NCI-H1092 (cell line): Measurements from ENCODE around the gene CDH23.
"Not testable (repeated sequence)": the region's sequence is repeated elsewhere in the genome, so short reads cannot be mapped to it uniquely, and the experiment has no call there.

Experiments used
- DNase-seq: peaks from one replicate; lab custom pipeline; 2025; lab: John Stamatoyannopoulos, UW

Gene CDH23

DNA sequence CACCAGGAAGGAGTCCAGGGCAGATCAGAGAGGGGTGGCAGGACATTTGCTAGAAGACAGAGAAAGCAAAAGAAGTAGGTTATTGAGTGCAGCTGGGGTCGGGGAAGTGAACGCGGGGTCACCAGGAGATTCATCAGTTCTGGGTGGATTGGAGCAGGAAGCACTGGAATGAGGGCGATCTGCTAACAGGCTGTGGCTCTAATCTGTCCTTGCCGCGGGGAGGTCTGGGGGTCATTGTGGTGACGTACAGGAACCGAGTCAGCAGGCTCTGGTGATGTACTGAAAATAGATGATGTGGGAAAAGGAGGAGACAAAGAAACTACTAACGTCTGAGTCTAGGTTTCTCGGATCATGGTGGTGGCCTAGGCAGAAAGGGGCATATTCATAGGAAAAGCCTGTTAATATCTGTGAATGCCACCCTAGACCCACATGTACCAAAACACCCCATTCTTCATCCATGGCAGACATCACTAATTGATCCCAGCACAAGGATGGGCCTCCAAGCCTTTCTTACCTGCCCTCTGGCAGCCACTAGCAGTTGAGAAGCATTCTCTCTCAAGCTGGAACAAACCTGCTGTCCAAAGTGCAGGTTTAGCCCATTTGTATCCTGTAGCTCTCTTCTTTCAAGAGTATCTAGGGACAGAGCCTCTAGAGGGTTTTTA, 188.3 kb downstream of the CDH23 start:
- no peak for DNase-seq

DNA sequence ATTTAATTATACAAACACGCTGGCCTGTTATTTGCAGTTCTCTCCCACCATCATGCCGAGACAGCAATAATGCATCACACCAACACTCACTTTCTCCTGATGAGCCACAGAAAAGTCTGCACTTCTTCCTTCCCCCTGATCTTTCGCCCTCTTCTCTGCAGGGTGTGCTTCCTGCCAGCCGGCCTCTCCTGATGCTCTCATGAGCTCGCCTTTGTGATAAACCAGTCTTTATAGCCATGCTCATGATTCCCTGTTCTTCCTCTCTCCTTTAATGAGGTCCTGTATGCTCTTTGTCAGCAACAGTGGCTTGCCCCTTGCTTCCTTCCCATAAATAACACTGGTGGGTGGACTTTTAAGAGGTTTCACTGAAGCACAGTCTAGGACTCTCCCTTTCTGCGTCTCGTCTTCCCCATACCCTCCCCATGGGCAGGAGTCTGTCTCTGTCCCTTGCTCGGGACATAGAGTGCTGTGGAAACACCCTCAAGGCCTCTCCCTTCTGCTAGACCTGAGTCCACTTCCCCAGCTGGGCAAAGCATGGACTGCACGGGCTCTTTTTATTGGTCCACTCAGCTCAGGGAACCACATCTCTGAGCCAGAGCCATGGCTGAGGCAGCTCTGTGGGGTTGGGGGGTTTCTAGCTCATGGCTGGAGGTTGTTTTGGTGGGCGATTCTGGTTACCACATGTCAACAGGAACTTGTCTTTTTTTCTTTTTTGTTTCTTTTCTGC, 189.0 kb downstream of the CDH23 start:
- DNase-seq: no peak

DNA sequence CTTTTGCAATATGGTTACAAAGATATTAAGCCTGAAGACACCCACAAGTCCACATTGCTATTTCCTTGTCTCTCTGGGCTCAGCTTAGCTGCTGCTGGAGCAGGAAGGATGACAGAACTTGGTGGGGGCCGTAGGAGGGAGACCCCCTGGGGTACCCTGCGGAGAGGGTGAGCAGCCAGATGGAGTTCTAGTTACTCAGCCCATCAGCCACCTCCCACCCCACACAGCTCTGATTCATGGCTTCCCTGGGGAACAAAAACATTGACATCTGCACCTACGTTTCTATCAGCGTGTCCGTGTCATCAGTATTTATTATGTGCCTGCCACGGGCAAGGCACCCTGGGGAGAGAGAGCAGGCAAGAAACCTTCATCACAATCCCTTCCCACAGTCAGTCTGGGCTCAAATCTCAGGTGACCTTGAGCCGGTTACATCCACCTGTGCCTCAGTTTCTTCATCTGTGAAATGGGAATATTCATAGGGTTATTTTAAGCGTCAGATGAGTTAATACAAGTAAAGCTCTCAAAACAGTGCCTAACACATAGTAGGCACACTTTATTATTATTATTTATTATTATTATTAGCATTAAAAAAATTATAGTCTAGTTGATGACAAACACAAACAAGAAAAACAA, 191.3 kb downstream of the CDH23 start:
- DNase-seq: no peak

DNA sequence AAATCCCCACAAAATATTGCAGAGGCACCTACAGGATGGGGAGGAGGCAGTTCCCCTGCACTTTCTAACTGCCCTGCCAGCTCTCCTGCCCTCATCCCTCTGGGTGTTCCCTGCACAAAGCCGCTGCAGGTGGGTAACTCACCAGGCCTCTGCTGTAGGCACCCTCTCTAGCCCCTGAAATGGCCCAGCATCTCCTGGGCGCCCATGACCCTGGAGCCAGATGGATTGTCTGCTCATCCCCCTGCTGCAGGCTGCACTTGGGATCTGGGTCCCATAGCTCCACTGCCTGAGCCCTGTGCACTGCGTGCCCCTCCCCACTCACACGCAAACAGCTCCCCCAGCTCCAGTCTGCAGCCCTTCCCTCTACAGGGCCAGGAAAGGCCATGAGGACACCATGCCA, 192.0 kb downstream of the CDH23 start:
- no peak for DNase-seq

DNA sequence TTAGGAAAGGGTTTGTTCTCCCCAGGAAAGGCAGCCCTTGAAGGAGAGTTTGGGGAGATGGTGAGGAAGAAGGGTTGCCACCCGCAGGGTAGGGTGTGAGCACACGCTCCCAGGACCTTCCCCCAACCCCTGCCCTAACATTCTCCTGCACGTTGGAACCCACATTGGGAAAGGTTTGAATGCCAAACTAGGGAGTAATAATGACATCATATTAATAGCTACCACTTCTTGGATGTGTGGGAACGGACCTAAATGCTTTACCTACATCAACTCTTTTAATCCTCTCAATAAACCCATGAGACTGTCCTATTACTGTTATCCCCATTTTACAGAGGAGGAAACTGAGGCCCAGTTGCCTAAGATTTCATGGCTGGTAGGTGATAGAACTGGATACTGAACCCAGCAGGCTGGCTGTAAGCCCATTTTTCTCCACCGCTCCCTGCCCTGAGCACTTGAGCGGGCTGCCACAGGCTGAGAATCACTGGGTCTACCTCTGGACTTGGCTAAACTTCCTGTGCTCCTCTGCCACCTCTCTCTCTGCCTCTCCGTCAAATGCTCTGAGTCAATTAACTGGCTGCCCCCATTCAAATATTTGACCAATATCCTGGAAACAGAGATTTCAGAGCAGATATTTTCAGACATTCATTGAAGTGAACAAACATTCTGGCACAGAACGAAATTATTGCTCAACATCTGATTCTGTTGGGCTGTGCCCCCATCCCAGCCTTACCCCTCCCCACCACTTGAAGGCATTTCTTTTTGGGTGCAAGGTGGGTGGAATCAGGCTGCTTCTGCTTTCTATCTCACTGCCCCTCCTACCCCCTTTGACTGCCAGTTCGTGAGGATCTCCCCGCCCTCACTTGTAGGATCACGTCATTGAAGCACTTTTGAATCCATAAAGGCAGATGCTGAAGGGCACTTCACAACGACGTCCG, 193.2 kb downstream of the CDH23 start:
- DNase-seq: no peak

DNA sequence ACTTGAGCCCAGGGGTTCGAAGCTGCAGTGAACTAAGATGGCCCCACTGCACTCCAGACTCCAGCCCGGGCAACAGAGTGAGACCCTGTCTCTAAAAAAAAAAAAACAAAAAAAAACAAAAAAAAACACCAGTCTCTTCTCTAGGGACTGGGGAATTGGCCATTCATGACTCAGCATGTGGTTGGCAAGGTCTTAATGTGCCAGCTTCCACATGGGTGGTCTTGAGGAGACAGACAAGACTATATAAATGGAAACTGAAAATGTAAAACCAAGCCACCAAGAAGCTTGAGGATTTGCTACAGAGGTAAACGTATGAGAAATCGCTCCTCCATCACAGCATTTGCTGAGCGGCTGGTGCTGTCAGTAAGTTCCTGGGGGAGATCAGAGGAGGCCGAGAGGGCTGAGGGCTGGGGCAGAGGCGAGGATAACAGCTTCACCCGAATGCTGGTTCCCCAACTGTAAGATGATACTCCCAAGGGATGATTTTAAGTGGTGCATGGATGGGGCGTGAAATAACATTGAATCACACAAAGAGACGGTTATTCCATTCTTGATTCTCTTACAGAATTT, 194.1 kb downstream of the CDH23 start:
- DNase-seq: no peak

DNA sequence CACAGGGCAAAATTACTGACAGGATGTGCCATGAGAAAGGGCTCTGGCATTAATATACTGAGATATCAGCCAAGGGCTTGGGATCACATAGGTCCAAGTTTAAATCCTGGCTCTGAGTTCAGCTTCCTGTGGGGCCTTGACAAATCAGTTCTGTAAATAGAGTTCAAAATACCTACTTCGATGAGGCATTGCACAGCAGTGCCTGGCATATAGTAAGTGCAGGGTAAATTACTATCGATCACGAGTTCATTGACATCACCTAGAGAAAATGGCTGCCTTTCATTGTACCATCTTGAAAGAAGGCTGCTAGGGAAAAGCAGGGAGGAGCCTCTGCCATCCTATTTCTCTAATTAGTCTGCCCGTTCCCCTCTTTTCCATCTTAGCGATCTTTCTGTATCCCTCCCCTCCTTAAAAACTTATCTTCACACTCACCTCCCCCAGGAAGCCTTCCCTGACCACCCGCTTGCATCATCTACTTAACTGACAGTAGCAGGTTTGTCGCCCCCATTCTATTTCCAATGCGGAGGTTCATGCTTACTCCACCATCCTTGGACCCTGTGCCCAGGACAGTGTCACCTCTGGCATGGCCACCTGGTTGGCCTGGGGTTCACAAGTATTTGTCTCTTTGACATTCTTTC, 198.3 kb downstream of the CDH23 start:
- DNase-seq: no peak

DNA sequence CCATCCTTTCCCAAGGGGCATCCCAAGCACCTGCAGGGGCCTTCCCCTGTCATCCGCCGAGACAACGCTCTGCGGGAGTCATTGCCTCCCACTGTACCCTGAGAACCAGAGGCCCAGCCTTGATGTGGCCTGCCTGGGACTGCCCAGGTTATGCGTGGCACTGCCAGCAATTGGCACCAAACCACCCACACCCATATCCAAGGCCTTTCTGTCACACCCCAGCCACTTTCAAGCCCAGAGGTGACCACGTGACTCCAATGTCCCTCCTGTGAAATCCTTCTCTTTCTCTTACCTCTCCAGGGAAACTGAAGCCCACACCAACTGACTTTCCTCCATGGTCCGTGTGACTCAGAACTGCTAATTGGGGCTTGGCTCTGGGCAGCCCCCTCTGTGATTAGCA, 198.9 kb downstream of the CDH23 start:
- no peak for DNase-seq

DNA sequence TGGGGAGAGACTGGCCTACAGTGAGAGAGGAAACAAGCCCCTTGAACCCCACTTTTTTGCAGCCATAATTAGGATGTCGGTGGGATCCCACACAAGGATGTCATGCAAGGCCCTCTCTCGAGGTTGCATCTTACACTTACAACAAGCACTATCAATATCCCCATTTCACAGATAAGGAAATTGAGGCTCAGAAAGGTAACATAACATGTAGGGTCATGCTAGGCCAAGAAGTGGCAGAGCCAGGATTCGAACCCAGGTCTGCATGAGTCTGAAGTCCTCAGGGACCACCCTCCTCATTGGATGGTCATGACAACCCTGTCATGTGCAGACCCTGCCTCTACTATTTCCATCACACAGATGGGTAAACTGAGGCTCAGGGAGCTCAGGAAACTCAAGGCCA, 199.4 kb downstream of the CDH23 start:
- no peak for DNase-seq

DNA sequence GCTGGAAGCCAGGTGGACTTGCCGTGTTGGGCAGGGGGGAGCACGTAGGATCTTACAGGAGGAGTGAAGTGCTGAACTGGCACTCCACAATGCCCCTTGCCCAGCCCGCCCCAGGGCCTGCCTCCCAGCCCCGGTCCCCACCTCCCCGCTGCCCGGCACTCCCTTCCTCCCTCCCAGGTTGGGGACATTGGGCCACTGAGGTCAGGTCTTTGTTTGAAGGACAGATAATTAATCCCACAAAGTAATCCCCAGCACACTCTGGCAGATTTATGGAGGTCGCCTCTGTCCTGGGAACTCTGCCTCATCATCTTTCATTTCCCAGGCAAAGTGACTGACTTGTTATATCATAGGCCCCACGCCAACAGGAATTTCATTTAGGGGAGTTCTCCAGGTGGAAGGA, 200.0 kb downstream of the CDH23 start:
- no peak for DNase-seq

DNA sequence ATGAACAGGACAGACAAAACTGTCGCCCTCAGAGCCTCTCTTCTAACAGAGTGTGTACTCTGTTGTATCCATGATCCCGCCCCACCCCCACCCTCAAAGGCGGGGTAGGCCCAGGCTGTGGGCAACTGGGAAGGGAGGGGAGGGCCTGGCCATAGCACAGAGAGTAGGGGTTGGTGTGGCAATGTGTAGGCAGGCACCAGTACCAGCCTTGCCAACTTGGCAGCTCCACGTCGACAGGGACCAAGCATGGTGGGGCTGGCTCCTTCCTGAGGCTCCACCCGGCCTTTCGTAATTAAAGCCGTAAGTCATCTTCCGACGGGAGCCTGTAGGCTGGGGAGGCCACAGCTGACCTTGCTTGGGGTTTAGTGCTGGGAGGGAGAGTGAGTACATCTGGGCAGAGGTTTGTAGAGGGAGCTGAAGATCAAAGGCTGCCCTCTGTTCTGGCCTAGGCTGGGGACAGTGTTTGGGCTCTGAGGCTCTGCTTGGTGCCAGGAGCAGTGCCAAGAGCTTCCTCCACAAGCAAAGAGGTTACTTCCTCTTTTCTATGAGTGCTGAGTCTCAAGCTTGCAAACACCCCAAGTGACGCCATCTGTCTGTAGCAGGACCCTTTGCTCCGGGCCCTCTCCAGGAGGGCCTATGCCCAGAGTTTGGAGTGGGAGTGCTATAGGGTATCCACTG, 201.2 kb downstream of the CDH23 start:
- DNase-seq: no peak

DNA sequence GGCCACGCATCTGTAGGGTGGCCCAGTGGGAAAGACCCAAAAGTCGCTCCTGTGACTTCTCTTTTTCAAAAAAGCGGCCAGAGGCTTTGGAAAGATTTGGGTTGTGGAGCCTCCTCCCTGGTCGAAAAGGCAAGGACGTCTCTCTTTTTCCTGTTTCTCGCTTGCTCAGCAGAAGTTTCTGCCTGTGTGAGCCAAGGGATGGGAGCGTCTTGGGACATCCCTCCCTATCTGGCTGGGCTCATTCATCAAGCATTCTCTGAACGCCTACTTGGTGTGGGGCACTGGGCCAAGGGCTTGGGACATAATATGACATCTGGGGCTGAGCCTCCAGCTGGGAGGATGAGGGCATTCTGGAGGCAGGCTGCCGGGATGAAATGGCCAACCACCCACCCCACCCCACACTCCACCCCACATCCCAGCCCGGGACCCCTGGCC, 201.9 kb downstream of the CDH23 start:
- DNase-seq: no peak

DNA sequence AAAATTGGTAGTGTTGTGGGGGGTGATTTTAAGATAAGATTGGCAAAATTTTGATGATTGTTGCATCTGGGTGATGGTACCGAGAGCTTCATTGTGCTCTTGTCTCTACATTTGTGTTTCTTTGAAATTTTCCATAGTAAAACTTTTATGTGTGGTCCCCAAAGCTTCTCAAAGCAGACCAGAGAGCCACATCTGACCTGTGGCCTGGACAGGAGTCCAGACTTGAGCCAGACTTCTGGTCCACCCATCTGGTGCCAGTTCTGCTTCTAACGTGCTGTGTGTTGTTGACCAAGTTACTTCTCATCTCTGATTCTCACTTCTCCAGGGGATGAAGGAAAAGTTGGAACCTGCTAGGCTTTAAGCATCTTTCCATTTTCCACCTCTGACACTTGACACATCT, 202.8 kb downstream of the CDH23 start:
- no peak for DNase-seq

DNA sequence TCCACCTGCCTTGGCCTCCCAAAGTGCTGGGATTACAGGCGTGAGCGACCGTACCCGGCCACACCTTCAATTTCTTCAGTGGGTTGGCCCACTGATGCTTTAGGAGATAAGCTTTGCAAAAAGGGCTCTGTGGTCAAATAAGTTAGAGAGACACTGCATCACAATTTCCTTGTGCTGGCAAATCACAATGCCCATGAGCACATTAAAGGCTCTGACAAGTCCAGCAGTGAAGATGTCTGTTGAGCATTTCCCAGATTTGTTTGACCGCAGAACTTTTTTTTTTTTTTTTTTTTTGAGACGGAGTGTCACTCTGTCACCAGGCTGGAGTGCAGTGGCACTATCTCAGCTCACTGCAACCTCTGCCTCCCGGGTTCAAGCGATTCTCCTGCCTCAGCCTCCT, 203.5 kb downstream of the CDH23 start:
- DNase-seq: not testable (repeated sequence)

DNA sequence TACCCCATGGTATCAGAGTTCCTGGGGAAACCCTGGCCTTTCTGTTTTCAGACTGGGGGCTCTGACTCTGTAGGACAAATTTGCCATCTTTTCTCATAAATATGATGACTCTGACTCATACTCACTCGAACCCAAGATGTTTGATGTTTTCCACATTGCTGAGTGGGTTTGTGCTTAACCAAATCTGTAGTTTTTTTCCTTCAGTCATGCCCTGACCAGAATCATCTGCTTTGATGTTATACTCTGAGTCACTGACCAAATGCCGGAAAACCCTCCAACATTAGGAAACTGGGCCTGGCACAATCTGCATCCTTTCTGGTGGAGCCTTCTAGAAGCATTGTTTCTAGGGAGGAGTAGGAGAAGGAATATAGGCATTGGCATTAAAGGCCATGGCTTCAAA, 204.1 kb downstream of the CDH23 start:
- no peak for DNase-seq

DNA sequence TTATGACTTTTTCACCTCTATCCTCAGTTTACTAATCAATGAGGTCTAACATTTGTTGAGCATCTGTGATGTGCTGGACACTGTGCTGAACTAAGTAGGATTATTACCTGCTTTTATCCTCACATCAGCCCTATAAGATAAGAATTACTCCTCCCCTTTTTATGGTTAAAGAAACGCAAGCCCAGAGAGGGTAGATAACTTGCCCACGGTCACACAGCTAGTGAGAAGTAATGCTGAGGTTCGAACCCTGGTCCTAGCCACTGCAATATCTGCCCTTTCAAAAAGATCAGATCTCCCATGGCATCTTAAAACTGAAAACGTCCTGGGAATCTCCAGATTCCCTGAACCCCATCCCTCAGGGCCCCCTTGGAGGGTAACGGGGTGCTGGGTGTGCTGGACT, 204.6 kb downstream of the CDH23 start:
- no peak for DNase-seq

DNA sequence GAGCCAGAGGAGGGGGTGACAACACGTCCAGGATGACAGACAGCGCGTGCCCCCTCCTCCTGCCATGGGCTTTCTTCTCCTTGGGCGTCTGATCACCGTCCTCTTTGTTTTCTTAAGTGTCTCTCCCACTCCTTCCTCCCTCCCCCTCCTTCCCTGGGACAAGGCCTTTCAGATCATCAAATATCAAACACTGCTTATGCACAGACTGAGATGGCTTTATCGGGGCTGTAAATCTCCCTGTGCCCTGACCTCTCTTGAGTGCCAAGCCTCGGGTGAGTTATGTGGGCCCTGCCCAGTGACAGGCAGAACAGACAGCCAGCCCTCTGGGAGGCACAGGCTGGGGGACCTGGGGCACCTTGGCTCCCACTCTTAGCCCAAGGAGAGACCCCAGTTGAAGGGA, 206.4 kb downstream of the CDH23 start:
- no peak for DNase-seq

DNA sequence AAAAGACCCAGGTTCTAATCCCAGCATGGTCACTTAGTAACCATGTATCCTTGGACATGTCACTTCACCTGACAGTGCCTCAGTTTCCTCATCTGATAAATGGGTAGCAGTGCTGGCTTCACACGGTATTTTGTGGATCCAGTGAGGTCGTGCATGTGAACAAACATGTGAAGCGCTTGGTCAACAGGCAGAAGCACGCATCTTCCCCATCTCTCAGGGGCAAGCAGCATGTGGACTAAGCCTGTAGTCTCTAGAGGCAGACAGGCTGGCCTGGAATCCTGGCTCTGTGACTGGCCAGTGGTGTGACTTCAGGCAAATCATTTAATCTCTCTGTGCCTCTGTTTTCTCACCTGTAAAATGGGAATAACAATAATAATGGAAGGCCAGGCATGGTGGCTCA, 207.0 kb downstream of the CDH23 start:
- no peak for DNase-seq

DNA sequence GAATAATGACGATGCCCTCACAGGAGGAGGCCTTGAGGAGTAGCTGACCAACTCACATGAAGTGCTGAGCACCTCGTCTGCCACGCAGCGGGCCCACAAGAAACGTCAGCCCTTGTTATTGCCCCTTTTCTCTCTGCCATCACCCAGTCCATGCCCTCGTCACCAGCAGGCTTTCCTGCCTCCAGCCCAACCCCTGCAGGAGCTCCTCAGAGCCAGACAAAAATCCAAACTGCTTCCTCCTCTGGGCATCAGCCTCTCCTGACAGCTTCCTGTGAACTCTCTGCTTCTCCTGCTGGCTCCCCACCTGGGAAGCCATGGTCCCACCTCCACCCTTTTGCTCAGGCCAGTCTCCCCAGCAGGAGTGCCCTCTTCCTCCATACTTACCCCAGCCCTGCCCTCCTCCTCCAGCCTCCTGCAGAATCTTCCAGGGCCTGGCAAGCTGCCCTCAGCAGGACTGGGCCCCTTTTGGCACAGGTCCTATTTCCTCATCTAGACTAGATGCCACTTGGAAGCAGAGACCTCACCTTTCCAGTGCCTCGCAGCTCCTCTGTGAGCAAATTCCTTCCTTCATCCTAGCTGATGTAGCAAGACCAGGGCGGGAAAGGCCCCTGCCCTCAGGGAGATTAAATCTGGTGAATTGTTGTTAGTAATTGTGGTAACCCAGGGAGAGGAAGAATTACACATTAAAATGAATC, 207.8 kb downstream of the CDH23 start:
- no peak for DNase-seq

DNA sequence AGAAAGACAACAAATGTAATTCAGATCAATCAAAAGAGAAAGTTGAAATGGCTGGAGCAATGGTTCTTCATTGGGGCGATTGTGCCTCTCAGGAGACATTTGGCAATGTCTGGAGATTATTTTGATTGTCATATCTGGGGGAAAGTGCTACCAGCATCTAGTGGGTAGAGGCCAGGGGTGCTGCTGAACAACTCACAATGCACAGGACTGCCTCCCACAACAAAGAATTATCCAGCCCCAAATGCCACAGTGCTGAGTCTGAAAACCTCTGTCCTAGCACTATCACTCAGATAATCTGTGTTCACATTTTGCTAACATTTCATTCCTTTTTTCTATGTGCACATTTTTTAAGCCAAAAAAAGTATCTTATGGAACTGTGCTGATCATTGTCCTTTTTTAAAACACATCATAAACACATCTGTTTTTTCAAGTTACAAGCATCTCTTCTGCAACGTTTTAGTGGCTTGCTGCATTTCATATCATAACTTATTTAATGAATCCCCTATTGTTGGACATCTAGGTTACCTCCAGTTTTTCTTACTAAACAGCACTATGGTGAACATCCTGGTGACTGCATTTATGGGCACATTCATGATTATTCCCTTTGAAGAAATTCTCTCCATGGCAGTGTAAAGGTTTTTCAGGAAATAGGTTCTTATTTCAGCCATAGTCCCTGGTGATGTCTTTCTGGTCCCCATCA, 208.7 kb downstream of the CDH23 start:
- no peak for DNase-seq
